DMS153 (cell line): Measurements from ENCODE around the gene CCNL2.

ENCODE experiments used
- DNase-seq: peaks from one replicate; lab custom pipeline; 2025; lab: John Stamatoyannopoulos, UW

The CCNL2 gene

GRCh38 chr1:1340791-1341548 lies 58.2 kb downstream of the CCNL2 start:
- no peak for DNase-seq

- DNase-seq, result no peak
Measured at GRCh38 chr1:1340185-1340584, 59.0 kb downstream of the CCNL2 start.

- DNase-seq, result no peak
Measured at GRCh38 chr1:1338278-1338677, 60.9 kb downstream of the CCNL2 start.

GRCh38 chr1:1337793-1338147 lies 61.4 kb downstream of the CCNL2 start:
- no peak for DNase-seq

- DNase-seq, result no peak
Measured at GRCh38 chr1:1336931-1337792, 62.0 kb downstream of the CCNL2 start.

GRCh38 chr1:1336446-1336845 lies 62.7 kb downstream of the CCNL2 start:
- no peak for DNase-seq

- DNase-seq, result no peak
Measured at GRCh38 chr1:1335792-1336248, 63.3 kb downstream of the CCNL2 start.
